Ishikawa (cell line): ENCODE results near the gene AFP.

Source experiments
- EP300 ChIP-seq: IDR thresholded peaks from 2 replicates; pipeline ENCODE4 v1.6.1; 2012; ENCODE audit warnings: borderline replicate concordance
- REST ChIP-seq: IDR thresholded peaks from 2 replicates; pipeline ENCODE4 v1.6.1; 2012; ENCODE audit warnings: low read depth, mild to moderate bottlenecking
- YY1 ChIP-seq: IDR thresholded peaks from 2 replicates; pipeline ENCODE4 v1.6.1; 2012; ENCODE audit warnings: low read depth
- TF ChIP-seq, protein P1 (sequence below): IDR thresholded peaks from 2 replicates; pipeline ENCODE4 v1.6.1; 2012

DNA sequence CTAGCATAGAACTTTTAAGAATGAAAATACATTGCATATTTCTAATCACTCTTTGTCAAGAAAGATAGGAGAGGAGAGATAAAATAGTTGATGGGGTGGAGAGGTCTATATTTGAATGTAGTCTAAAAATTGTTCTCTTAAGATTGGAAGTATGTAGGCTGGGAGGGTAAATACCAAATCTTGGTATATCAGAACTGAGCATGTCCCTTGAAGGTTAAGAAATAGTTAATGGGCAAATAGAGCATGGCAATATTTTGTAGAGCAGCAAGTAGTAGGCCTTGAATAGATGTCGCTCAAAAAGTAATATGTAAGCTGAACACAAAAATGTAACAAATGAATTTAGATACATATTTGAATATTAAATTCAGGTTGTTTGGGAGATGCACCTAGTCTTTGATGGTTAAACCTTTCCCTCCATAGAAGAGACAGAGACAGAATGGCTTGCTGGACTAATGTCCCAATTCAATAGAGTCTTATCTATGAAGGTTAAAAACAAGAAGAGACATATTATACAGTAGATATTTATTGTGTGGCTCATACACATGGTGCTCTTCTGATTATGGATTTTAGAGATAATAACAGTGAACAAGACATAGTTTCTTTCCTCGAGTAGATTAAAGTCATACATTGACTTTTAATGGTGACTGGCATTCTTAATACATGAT is 19.5 kb upstream of the AFP start:
- TF ChIP-seq, protein P1, sequence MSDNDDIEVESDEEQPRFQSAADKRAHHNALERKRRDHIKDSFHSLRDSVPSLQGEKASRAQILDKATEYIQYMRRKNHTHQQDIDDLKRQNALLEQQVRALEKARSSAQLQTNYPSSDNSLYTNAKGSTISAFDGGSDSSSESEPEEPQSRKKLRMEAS, result no peak
- TF ChIP-seq YY1 (no peak), EP300 (no peak), REST (no peak)
